Measurements from ENCODE around the gene LENG9.
"Not testable (repeated sequence)": the region's sequence is repeated elsewhere in the genome, so short reads cannot be mapped to it uniquely, and the experiment has no call there.

LENG9 gene

DNA sequence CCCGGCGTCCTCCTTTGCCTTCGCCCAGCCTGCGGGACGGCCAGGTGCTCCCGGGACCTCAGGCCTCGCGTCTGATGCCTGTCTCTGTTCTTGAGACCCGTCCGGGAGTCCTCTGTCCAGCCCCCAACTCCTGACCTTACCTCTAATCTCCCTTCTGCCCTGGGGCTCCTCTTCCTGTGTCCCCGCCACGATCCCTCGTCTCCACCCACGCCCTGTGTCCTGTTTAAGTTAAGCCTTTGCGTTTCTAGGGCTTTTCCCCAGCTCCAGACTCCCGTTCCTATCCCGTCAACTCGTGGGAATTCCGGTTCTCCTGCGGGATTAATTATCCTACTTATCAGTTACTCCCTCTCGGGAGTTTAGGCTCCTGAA lies 13.9 kb downstream of the LENG9 start:
- no peak overlapping the region for H2BK120ac ChIP-seq (ENCODE audit: low read depth, low read length)
- no CpG with 5 or more reads among the region's 21 CpGs for WGBS (ENCODE audit: extremely low coverage, insufficient coverage, low lambda C conversion rate)

GRCh38 chr19:54448774-54449700 lies 14.5 kb downstream of the LENG9 start, which contains the start of gene LENG8:
TSS of gene LENG8 (plus strand) at chr19:54449199. CDS start at chr19:54451345, 2,146 bp downstream.
- Histone ChIP-seq H2BK15ac (replicated peaks; ENCODE audit: low read depth) (no peak within 1 kb of the TSS), H3K4me3 (ENCODE audit: low read length) (peak within 1 kb of the TSS; percentile 95), H4K5ac (ENCODE audit: low read length) (no peak within 1 kb of the TSS), H3K18ac (ENCODE audit: low read length) (no peak within 1 kb of the TSS), H3K4ac (ENCODE audit: low read depth, low read length) (peak within 1 kb of the TSS; percentile 95), H2BK120ac (ENCODE audit: low read depth, low read length) (no peak within 1 kb of the TSS), H3K23ac (ENCODE audit: low read length) (no peak within 1 kb of the TSS), H2AK5ac (ENCODE audit: low read length) (no peak within 1 kb of the TSS), H3K36me3 (ENCODE audit: control insufficient read depth, insufficient read depth, low read length) (peaks cover 22% of the 10 kb centered on the region), H3K79me2 (ENCODE audit: control insufficient read depth, insufficient read depth, low read length) (peaks cover 42% of the 10 kb centered on the region), H3K4me2 (ENCODE audit: low read length) (peak within 1 kb of the TSS; percentile 94), H3K4me1 (ENCODE audit: control insufficient read depth, low read depth, low read length) (no peaks in the 10 kb centered on the region), H4K8ac (ENCODE audit: low read depth, low read length) (no peak within 1 kb of the TSS), H2BK5ac (ENCODE audit: low read length) (peak within 1 kb of the TSS; percentile 41), H3K9ac (ENCODE audit: low read length) (peak within 1 kb of the TSS; percentile 96), H3K56ac (ENCODE audit: low read length) (peak within 1 kb of the TSS; percentile 96), H3K27ac (ENCODE audit: low read depth, low read length) (peak within 1 kb of the TSS; percentile 71), H3K27me3 (ENCODE audit: insufficient read depth, low read length, poor library complexity) (no peaks in the 10 kb centered on the region), H3K79me1 (ENCODE audit: low read length) (peaks cover 29% of the 10 kb centered on the region)
- peak; percentile 97 for DNase-seq
- WGBS (ENCODE audit: extremely low coverage, insufficient coverage, low lambda C conversion rate), result no CpG with 5 or more reads among the region's 96 CpGs

More for the DNA sequence above, 13.9 kb downstream of the LENG9 start:
- Histone ChIP-seq H3K9ac (ENCODE audit: low read length) (peak overlapping the region; percentile 79), H2BK5ac (ENCODE audit: low read length) (no peak overlapping the region), H3K27me3 (ENCODE audit: insufficient read depth, low read length, poor library complexity) (no peaks in the 10 kb centered on the region), H3K18ac (ENCODE audit: low read length) (no peak overlapping the region), H3K79me1 (ENCODE audit: low read length) (peaks cover 30% of the 10 kb centered on the region), H2AK5ac (ENCODE audit: low read length) (no peak overlapping the region), H3K4me3 (ENCODE audit: low read length) (peak overlapping the region; percentile 59), H3K23ac (ENCODE audit: low read length) (no peak overlapping the region), H3K56ac (ENCODE audit: low read length) (peak overlapping the region; percentile 92), H4K8ac (ENCODE audit: low read depth, low read length) (no peak overlapping the region), H3K27ac (ENCODE audit: low read depth, low read length) (peak overlapping the region; percentile 13), H2BK15ac (replicated peaks; ENCODE audit: low read depth) (no peak overlapping the region), H3K4ac (ENCODE audit: low read depth, low read length) (peak overlapping the region; percentile 95), H4K5ac (ENCODE audit: low read length) (no peak overlapping the region), H3K4me1 (ENCODE audit: control insufficient read depth, low read depth, low read length) (no peaks in the 10 kb centered on the region), H3K79me2 (ENCODE audit: control insufficient read depth, insufficient read depth, low read length) (peaks cover 42% of the 10 kb centered on the region), H3K36me3 (ENCODE audit: control insufficient read depth, insufficient read depth, low read length) (peaks cover 27% of the 10 kb centered on the region), H3K4me2 (ENCODE audit: low read length) (peak overlapping the region; percentile 58)
- no peak for DNase-seq

GRCh38 chr19:54448040-54448773 lies 15.4 kb downstream of the LENG9 start:
- Histone ChIP-seq H3K36me3 (ENCODE audit: control insufficient read depth, insufficient read depth, low read length) (peaks cover 14% of the 10 kb centered on the region), H3K27me3 (ENCODE audit: insufficient read depth, low read length, poor library complexity) (no peaks in the 10 kb centered on the region), H3K4me3 (ENCODE audit: low read length) (peak overlapping the region; percentile 95), H3K4me2 (ENCODE audit: low read length) (peak overlapping the region; percentile 94), H3K79me1 (ENCODE audit: low read length) (peaks cover 23% of the 10 kb centered on the region), H3K18ac (ENCODE audit: low read length) (no peak overlapping the region), H2AK5ac (ENCODE audit: low read length) (no peak overlapping the region), H4K5ac (ENCODE audit: low read length) (no peak overlapping the region), H3K4me1 (ENCODE audit: control insufficient read depth, low read depth, low read length) (no peaks in the 10 kb centered on the region), H3K4ac (ENCODE audit: low read depth, low read length) (peak overlapping the region; percentile 47), H3K23ac (ENCODE audit: low read length) (no peak overlapping the region), H3K27ac (ENCODE audit: low read depth, low read length) (no peak overlapping the region), H3K56ac (ENCODE audit: low read length) (peak overlapping the region; percentile 96), H2BK15ac (replicated peaks; ENCODE audit: low read depth) (no peak overlapping the region), H2BK5ac (ENCODE audit: low read length) (no peak overlapping the region), H4K8ac (ENCODE audit: low read depth, low read length) (no peak overlapping the region), H2BK120ac (ENCODE audit: low read depth, low read length) (no peak overlapping the region), H3K79me2 (ENCODE audit: control insufficient read depth, insufficient read depth, low read length) (peaks cover 42% of the 10 kb centered on the region), H3K9ac (ENCODE audit: low read length) (peak overlapping the region; percentile 96)
- WGBS (ENCODE audit: extremely low coverage, insufficient coverage, low lambda C conversion rate), result no CpG with 5 or more reads among the region's 34 CpGs
- peak; percentile 82 for DNase-seq

GRCh38 chr19:54446349-54446748 lies 17.2 kb downstream of the LENG9 start:
- H3K9ac ChIP-seq (ENCODE audit: low read length); H2BK15ac ChIP-seq (replicated peaks; ENCODE audit: low read depth); H3K27ac ChIP-seq (ENCODE audit: low read depth, low read length); H3K4me1 ChIP-seq (ENCODE audit: control insufficient read depth, low read depth, low read length); H3K4me2 ChIP-seq (ENCODE audit: low read length); H4K5ac ChIP-seq (ENCODE audit: low read length); H4K8ac ChIP-seq (ENCODE audit: low read depth, low read length); H3K4ac ChIP-seq (ENCODE audit: low read depth, low read length); DNase-seq; H3K36me3 ChIP-seq (ENCODE audit: control insufficient read depth, insufficient read depth, low read length); H2BK5ac ChIP-seq (ENCODE audit: low read length); H3K79me1 ChIP-seq (ENCODE audit: low read length); H2BK120ac ChIP-seq (ENCODE audit: low read depth, low read length); H3K23ac ChIP-seq (ENCODE audit: low read length); H3K56ac ChIP-seq (ENCODE audit: low read length); H3K18ac ChIP-seq (ENCODE audit: low read length); H3K4me3 ChIP-seq (ENCODE audit: low read length); H2AK5ac ChIP-seq (ENCODE audit: low read length); H3K27me3 ChIP-seq (ENCODE audit: insufficient read depth, low read length, poor library complexity): not testable (repeated sequence)
- WGBS (ENCODE audit: extremely low coverage, insufficient coverage, low lambda C conversion rate), result no CpG with 5 or more reads among the region's 15 CpGs
- H3K79me2 ChIP-seq (ENCODE audit: control insufficient read depth, insufficient read depth, low read length), result peaks cover 27% of the 10 kb centered on the region

DNA sequence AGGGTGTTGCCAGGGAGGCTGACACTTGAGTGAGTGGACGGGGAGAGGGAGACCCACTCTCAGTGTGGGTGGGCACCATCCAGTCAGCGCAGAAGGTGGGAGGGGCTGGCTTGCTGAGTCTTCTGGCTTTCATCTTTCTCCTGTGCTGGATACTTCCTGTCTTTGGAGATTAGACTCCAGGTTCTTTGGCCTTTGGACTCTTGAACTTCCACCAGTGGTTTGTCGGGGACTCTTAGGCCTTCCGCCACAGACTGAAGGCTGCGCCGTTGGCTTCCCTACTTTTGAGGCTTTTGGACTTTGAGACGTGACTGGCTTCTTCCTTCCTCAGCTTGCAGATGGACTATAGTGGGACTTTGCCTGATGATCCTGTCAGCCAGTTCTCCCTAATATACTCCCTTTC lies 18.8 kb downstream of the LENG9 start:
- WGBS (ENCODE audit: extremely low coverage, insufficient coverage, low lambda C conversion rate), result no CpG with 5 or more reads among the region's 7 CpGs
- Histone ChIP-seq H2BK120ac (ENCODE audit: low read depth, low read length) (no peak overlapping the region), H3K23ac (ENCODE audit: low read length) (no peak overlapping the region), H3K4me2 (ENCODE audit: low read length) (no peak overlapping the region), H4K8ac (ENCODE audit: low read depth, low read length) (no peak overlapping the region), H3K18ac (ENCODE audit: low read length) (no peak overlapping the region), H3K27me3 (ENCODE audit: insufficient read depth, low read length, poor library complexity) (no peaks in the 10 kb centered on the region), H3K4ac (ENCODE audit: low read depth, low read length) (no peak overlapping the region), H3K4me1 (ENCODE audit: control insufficient read depth, low read depth, low read length) (no peaks in the 10 kb centered on the region), H3K79me1 (ENCODE audit: low read length) (peaks cover 3% of the 10 kb centered on the region), H2BK5ac (ENCODE audit: low read length) (no peak overlapping the region), H4K5ac (ENCODE audit: low read length) (no peak overlapping the region), H3K27ac (ENCODE audit: low read depth, low read length) (no peak overlapping the region), H3K79me2 (ENCODE audit: control insufficient read depth, insufficient read depth, low read length) (peaks cover 11% of the 10 kb centered on the region), H3K56ac (ENCODE audit: low read length) (no peak overlapping the region), H2BK15ac (replicated peaks; ENCODE audit: low read depth) (no peak overlapping the region), H3K36me3 (ENCODE audit: control insufficient read depth, insufficient read depth, low read length) (peaks cover 2% of the 10 kb centered on the region), H2AK5ac (ENCODE audit: low read length) (no peak overlapping the region), H3K9ac (ENCODE audit: low read length) (no peak overlapping the region), H3K4me3 (ENCODE audit: low read length) (no peak overlapping the region)
- no peak for DNase-seq

Measured in mesendoderm (in vitro differentiated cells).